CD4-positive, alpha-beta T cell treated with Interleukin-4 for 4 hours (primary cell): ENCODE measurements around the gene AGMAT.
"Not testable (repeated sequence)": the region's sequence is repeated elsewhere in the genome, so short reads cannot be mapped to it uniquely, and the experiment has no call there.

ENCODE experiments used
- DNase-seq: peaks from one replicate; pipeline ENCODE4 v3.0.0-alpha.2; 2020

The AGMAT gene

DNA sequence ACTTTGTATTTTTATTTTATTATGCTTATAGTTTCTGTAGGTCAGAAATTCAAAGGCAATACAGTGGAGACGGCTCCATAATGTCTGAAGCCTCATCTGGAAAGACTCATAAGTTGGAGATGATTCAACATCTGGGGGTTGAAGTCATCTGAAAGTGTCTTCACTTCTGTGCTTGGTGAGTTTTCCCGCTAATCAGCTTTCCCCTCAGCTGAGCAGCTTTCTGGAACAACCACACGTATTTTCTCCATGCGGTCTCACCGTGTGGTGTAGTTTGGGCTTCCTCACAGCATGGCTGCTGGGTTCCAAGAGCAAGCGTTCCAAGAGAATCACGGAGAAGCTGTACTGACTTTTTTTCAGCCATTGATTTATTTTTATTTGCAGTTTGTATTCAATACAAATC, 24.8 kb upstream of the AGMAT start:
- no peak for DNase-seq

DNA sequence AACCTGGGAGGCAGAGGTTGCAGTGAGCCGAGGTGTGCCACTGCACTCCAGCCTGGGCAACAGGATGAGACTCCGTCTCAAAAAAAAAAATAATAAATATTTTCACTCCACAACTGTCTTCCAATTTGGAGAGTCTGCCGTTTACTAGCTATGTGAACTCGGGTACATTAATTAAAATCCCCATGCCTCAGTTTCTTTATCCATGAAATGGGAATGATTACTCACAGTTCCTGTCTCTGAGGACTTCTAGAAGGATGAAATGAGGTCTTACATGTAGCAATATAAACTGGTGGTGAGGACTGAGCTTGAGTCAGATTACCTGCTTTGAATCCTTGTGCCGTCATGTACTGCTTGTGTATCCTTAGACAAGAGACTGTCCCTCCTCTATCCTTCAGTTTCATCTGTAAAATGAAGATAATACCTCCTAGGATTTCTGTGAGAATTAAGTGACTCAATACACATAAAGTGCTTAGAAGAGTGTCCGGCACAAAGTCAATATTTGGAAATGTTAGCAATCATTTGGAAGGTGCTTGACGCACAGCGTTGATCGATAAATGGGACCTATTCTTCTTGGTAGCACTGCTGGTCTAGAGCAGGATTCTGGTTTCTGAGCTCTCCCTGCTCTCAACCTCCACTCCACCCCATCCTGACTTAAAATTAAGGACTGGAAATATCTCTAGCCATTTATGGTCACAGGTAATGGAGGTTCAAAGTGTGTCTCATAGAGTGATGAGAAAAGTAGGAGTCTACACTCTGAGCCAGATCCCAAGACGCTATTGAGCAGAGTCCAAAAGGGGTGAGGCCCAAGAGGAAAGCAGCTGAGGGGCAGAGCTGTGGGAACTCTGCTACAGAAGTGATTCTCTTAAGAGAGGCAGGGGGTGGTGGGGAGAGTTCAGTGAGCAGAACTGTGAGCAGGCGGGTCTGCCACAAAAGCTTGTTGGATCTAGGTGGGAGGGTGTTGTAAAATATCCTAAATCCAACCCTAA, 20.8 kb upstream of the AGMAT start:
- no peak for DNase-seq

DNA sequence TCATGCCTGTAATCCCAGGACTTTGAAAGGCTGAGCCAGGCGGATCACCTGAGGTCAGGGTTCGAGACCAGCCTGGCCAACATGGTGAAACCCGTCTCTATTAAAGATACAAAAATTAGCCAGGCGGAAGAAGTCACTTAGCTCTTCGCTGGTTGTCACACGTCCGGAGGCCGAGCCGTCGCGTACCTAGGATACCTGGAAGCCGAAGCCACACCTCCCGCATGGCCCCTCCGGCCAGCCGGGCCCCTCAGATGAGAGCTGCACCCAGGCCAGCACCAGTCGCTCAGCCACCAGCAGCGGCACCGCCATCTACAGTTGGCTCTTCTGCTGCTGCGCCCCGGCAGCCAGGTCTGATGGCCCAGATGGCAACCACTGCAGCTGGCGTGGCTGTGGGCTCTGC, 19.5 kb upstream of the AGMAT start:
- not testable (repeated sequence) for DNase-seq

DNA sequence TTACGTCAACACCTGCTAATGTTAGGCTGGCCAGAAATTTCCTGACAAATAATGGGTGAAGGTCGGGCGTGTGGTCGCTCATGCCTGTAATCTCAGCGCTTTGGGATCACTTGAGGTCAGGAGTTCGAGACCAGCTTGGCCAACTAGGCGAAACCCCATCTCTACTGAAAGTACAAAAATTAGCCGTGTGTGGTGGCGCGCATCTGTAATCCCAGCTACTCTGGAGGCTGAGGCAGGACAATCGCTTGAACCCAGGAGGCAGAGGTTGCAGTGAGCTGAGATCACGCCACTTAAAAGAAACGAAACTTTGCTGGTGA, 19.1 kb upstream of the AGMAT start:
- DNase-seq: not testable (repeated sequence)

DNA sequence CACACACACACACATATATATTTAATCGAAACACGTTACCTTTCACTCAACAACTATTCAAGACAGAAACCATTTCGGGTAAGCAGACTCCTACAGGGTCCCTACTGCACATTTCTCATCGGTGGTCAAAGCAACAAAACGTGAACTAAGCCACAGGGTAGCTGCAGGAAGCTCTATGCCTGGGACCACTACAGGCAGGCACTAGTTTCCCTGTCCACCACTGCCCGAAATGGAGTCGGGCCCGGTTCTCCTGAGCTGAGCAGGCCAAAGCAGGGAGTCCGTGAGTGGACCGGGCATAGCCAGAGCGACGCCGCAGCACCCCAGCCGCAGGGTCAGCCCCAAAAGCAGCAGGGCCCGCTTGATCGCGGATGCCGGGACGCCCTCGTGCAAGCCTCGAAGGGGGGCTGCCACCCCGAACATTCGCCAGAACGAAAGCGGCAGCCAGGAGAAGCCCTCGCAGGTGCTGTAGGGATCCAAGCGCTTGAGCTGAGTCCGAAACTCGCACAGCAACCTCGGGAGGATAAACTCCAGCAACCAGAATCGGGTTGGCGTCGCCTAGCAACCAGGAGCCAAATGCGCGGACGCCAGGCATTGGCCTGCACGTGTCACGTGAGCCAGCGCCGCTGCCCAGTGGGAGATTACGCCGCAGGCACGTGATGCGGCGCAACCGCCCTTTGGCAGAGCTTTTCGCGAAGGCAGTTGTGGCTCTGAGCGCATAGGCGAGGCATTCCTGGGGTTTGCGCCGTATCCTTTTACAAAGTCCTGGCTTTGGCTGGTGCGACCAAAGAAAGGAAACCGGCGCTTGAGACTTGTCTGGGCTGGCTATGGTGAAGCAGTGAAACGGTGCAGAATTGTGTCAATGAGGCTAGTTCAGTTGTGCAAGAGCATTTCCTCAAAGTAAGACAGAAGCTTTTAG, 18.5 kb upstream of the AGMAT start:
- DNase-seq: peak; percentile 94

DNA sequence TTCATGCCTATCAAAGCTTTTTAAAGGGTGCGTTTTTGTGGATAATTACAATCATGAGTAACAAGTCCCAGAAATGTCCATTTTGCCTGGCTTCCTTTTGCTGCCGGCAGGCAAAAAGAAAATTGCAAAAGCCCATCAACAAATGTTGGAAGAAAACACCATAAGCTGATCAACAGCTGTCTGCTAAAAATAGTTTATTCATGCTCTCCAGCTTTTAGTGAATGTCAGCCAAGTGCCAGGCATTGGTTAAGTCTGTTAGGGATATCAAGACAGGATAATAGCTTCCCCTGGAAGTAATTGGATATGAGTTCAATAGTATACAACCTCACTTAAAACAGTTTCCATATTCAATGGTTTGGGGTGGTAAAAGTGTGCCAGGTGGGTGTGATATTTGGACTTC, 13.6 kb upstream of the AGMAT start:
- DNase-seq: no peak

DNA sequence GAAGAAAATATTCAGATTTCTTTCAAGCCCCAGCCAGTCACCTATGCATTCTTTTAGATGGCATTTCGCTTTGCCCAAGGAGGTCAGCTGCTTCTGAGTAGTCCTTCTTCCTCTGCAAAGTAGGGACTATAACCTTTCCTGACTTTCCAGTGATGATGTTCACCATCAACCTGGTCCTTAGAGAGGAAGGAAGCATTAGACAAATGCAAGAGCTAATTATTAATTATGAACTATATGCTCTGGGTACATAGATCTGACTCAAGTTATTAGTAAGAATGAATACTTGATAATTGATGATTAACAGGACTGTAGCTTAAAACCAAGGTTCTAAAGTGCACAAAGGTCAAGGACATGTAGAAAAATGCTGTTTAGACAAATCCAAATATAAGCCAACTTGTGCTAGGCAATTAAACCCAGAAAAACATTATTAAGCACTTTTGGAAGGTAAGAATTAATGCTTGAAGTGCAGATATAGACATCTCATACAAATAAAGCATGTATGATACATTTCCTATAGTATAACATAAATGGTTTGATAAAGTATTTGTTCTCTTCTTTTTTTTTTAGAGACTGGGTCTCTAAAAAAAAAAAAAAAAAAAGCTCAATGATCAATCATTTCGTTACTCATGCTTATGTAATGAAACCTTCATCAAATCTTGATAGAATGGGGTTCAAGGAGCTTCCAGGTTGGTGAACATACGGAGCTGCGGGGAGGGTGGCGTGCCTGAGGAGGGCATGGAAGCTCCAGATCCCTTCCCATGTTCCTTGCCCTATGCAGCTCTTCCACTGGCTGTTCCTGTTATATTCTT, 11.2 kb upstream of the AGMAT start:
- no peak for DNase-seq

DNA sequence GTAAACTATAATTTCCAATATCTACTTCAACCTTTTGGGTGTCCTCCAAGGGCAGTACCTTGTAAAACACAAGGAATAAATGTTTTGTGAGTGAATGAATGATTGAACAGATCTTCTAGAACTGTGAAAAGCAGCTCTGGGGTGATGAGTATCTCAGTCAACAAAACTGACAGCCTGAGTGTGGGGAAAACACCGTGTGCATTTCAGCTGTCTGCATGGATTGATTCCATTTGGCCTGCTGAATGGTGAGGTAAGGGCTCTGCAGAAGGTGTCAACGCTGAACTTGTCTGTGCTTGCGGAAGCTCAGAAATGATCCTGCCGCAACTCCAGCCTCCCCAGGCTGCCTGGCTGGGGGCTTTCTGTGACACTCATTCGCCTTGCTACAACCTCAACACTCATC, 7.4 kb upstream of the AGMAT start:
- DNase-seq: no peak

DNA sequence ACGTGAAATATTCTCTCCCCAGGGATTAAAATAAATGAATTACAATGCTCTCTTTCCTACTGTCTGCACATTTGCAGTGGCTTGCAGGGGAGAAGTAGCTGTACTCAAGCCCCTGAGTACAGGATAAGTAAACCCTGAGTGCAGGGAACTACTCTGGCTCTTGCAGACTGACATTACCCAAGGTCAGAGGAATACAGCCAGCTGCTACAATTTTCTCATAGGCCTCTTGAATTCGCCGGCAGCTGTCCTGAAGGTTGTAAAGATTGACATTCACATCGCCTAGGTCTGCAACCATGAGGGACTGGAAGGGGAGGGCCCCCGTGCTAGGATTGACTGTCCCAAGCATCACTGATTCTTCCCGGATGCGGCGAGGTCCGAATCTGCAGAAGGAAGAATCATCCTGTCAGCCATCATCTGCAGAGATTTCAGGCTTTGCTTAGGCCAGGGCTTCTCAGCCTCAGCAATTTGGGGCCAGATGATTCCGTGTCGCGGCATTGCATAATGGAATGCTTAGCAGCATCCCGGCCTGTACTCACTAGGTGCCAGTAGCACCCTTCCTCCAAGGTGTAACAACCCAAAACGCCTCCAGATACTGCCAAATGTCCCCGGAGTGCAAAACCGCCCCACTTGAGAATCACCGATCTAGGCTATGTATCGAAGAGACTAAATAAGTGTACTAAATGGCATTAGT, 1.7 kb downstream of the AGMAT start:
- DNase-seq: no peak

DNA sequence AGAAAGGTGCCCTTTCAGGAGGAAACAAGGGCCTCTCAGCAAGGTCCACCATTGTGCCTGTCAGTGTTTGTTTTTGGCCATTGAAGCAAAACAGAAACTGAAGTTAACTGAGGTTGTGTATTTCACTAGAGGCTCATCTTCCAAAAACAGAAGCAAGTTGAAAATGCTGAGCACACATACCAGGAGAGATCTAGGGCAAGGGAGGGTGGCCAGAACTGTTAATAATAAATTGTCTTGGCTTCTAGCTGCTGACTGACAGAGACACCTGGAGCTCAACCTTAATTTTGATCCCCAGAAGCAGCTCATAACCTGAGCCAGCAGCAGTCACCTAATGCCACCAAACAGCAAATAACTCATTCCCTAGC, 5.2 kb downstream of the AGMAT start:
- DNase-seq: peak; percentile 13

DNA sequence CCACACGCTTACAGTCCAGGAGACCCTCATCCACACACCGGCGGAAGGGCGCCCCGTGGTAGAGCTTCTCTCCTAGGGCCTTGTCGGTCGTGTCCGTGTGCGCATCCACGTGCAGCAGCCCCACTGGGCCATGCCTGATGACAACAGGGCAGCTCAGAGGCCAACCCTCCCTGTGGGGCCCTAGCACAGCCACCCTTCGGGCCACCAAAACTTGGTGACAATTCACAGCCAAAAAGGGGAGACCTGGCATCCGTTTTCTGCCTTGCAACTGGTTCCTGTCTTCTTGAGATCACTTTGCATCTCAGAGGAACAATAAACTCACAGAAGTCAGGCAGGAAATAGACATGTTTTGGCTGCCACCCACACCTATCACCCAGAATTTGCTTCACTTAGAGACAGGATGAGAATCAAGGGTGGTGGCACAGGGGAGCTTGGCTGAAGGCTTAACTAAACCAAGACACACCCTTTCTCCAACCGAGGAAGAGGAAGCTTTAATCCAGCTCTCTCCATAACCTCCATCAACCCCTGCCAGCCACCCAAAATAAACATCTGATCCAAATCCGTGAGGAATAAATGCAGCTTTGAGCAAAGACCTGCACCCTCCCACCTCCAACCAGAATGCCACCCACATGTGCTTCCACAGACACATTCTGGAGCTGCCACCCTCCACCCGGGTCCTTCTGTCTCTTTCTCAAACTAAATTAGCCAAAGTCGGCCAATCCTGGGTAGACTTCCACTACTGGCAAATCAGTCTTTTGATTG, 5.7 kb downstream of the AGMAT start:
- peak; percentile 61 for DNase-seq

DNA sequence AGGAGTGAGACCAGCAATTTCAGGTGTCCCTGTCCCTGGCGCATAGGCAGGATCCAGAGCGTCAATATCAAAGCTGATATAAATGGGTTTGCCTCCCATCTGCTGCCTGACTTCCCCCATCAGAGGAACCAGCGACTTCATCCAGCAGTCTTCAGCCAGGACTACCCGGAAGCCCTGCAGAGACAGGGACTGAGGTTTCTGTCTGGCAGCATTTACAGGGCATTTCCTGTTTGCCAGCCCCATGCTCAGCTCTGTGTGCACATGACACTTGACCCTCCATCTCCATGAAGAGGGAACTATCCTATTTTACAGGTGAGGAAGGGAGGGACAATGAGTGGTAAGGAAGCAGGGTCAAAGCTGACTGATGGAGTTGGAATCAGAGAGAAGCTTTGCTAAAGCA, 7.2 kb downstream of the AGMAT start:
- no peak for DNase-seq

DNA sequence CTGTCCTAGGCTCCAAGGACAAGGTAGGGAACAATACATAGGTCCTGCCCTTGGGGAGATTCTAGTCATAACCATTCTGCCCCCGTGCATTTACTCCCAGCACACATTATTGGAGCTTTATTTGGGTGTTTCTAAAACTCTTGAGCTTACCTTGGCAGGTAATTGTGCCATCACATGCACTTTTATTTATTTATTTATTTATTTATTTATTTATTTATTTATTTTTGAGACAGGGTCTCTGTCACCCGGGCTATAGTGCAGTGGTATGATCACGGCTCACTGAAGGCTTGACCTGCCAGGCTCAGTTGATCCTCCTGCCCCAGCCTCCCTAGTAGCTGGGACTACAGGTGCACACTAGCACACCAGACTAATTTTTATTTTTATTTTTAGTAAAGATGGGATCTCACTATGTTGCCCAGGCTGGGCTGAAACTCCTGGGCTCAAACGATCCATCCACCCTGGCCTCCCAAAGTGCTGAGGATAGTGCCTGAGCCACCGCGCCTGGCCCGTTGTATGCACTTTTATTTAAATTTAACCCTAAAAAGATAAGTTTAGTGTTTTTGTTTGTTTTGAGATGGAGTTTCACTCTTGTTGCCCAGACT, 9.2 kb downstream of the AGMAT start:
- DNase-seq: no peak

DNA sequence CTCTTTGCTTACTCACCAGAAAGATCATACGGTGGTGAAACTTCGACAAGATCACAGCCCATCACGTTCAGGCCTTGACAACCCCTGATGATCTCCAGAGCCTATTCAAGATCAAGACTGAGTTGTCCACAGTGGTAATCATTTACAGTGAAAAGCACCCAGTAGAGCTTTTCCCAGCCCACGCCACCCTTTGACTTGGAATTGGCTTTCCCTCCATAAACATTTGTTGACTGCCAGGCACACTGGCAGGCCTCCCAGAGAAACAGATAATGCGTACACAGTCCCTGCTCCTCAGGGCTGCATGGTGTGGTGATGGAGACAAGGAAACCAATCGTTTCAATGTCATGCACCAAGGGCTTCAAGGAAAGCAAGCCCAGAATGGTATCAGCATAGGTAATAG, 10.1 kb downstream of the AGMAT start:
- no peak for DNase-seq

DNA sequence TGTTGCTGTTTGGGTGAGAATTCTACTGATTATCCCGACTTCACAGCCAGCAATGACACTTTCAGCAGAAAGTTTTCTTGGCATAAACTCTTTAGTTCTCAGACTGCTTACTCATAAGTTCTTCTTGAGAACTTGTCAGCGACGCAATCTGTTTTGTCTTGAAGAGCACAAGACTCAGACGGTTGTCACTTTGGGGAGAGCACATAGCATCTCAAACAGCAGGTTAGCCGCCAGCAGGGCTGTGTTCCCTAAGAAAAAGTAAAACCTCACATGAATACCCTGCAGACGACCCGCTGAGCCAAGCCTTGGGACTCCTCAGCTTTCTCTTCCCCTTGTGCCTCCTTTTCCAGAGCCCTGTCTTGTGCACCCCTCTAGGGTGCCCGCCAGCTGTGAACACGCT, 11.4 kb downstream of the AGMAT start:
- no peak for DNase-seq

DNA sequence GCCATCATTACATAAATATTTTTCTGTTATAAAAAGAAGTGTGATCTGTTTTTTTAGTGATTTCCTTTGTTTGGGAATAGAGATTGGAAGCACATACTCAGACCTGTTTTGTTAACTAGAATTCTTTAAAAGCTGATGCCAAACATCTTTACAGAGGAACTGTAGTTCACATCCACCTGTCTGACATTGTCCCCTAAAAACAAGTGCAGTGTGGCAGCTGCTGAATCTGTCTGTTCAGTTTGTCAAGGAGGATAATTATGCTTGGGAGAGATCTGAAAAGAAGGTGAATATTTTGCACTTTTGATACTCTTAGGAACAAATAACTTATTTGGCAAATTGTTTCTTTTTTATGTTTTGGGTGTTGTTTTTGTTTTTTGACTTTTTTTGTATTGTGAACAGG, 13.6 kb downstream of the AGMAT start:
- no peak for DNase-seq

DNA sequence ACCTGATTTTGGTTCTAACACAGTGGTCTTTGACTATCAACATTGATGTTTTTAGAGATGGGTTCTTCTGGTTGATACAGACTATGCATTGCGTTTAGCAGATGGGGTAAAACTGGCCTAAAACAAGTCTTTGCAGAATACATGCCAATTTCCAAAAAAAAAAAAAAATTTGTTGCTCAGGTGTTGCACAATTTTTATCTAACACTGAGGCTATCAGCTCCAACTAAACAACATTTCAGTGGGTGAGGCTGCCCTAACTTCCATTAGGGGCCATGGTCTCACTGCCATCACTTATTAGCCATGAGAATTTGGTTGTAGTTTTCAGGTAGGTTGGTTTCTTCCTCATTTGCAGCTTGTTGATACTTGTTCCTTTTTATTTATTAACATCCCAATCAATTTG, 14.0 kb downstream of the AGMAT start:
- no peak for DNase-seq

DNA sequence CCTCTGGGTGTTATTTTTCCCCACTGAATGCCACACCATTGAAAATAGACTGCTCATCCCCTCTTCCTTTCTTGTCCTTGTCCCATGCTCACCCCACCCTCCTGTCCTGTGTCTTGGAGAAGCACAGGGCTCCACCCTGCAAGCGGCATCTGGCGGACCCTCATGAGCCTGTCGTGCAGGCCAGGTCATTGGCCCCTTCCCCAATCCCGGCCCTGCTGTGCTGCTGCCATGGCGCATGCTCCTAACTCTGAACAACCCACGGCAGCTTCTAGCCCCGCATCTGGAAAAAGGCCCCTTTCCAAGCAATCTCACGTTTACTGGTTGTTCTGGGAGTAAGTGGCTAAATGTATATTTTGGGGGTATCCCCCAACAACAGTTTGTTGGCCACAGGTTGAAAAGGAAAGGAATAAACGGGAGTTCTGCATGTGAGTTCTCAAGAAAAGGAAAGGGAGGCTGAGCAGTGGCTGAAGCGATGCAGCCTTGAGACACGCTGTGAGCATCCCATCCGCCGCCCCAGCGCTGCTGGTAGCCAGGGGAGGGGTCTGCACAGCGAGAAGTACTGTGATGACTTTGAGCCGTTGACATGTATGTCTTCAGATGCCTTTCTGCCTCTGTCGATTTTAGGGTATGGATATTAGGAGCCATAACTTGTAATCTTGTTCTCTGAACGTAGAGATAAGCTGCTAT, 16.3 kb downstream of the AGMAT start:
- DNase-seq: no peak

DNA sequence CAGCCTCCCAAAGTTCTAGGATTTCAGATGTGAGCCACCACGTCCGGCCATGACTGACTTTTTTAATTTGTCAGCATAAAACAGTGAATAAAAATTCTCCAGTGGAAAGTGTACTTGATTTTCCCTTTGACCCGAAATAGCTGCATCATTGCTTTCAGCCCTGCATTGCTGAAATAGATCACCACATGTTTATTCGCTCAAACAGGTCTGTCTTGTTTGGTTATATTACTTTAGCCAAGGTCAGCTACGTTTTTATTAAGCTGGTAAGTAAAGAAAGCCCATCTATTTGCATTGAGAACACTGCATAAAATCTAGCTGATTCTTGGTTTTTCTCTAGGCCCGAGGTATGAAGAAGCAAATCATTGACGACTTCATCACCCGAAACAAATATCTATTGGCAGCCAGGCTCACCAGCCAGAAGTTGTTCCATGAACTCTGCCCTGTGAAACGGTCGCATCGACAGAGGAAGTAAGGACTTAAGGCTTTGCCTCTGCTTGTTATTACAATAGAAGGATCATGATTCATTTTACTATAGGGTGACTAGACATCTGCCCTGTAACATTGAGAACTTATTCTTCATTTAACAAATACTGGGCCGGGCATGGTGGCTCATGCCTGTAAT, 25.6 kb downstream of the AGMAT start:
- no peak for DNase-seq

DNA sequence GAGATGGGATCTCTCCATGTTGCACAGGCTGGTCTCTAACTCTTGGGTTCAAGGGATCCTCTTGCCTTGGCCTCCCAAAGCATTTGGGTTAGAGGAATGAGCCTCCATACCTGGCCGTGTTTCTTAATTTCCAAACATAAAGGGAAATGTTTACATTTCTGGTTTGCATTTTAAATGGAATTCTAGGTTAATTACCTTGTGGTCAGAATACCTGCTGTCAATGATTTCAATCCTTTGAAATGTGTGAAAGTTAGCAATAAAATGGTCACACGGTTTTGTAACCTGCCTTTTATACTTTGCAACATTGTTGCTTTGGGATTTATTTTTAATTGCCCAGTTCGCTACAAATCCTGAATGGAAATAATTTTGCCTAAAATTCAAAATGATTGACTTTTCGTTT, 26.3 kb downstream of the AGMAT start:
- DNase-seq: no peak
